Astrocyte (in vitro differentiated cells and primary cell): ENCODE measurements around the gene TMEM266. TPM values are rescaled to one million over a fixed set of nuclear protein-coding genes. Genes with fewer than 3 reads are reported as not detected.

Experiments used
- DNase-seq: peaks from one replicate; pipeline ENCODE4 v3.0.0-alpha.2; 2010; ENCODE audit warnings: low read depth
- FAIRE-seq: peaks from 2 replicates; lab custom pipeline; 2011; peaks lifted over from hg19 to GRCh38; lab: Jason Lieb, UNC
- H2AFZ ChIP-seq: 2 replicates; pipeline ENCODE4 v1.6.0; 2012; ENCODE audit warnings: low read depth, low read length, inconsistent platforms
- H3K27ac ChIP-seq: 2 replicates; pipeline ENCODE4 v1.5.1; 2011; ENCODE audit warnings: low read depth, low read length, inconsistent platforms
- H3K27me3 ChIP-seq: 2 replicates; pipeline ENCODE4 v1.6.0; 2011; ENCODE audit warnings: low read length, inconsistent platforms; ENCODE audit not compliant: insufficient read depth
- H3K36me3 ChIP-seq: 2 replicates; pipeline ENCODE4 v1.5.1; 2011; ENCODE audit warnings: low read length, inconsistent platforms; ENCODE audit not compliant: insufficient read depth
- H3K4me1 ChIP-seq: 2 replicates; pipeline ENCODE4 v1.5.1; 2011; ENCODE audit warnings: low read length, inconsistent platforms; ENCODE audit not compliant: insufficient read depth
- H3K4me2 ChIP-seq: 2 replicates; pipeline ENCODE4 v1.6.0; 2012; ENCODE audit warnings: low read length, inconsistent platforms
- H3K4me3 ChIP-seq: 2 replicates; pipeline ENCODE4 v1.5.1; 2011; ENCODE audit warnings: low read depth, mild to moderate bottlenecking, low read length, inconsistent platforms; ENCODE audit not compliant: insufficient read depth
- H3K79me2 ChIP-seq: 2 replicates; pipeline ENCODE4 v1.6.0; 2012; ENCODE audit warnings: mild to moderate bottlenecking, low read length, inconsistent platforms; ENCODE audit not compliant: insufficient read depth
- H3K9ac ChIP-seq: 2 replicates; pipeline ENCODE4 v1.6.0; 2012; ENCODE audit warnings: mild to moderate bottlenecking, low read length, inconsistent platforms
- H3K9me3 ChIP-seq: 2 replicates; pipeline ENCODE4 v1.5.1; 2012; ENCODE audit warnings: low read depth, mild to moderate bottlenecking, low read length, inconsistent platforms; ENCODE audit not compliant: insufficient read depth
- H4K20me1 ChIP-seq: 2 replicates; pipeline ENCODE4 v1.6.0; 2012; ENCODE audit warnings: low read length, inconsistent platforms; ENCODE audit not compliant: insufficient read depth
- H3K27ac Mint-ChIP-seq: one replicate; pipeline ENCODE4 v1.8.0; 2021; ENCODE audit warnings: mild to moderate bottlenecking, mixed read lengths; ENCODE audit not compliant: unreplicated experiment
- H3K27me3 Mint-ChIP-seq: one replicate; pipeline ENCODE4 v1.8.0; 2021; ENCODE audit warnings: low read depth, mixed read lengths; ENCODE audit not compliant: unreplicated experiment
- H3K36me3 Mint-ChIP-seq: one replicate; pipeline ENCODE4 v1.8.0; 2021; ENCODE audit warnings: low read depth, mixed read lengths; ENCODE audit not compliant: unreplicated experiment
- H3K4me1 Mint-ChIP-seq: one replicate; pipeline ENCODE4 v1.8.0; 2021; ENCODE audit warnings: low read depth, mixed read lengths; ENCODE audit not compliant: unreplicated experiment
- H3K4me3 Mint-ChIP-seq: one replicate; pipeline ENCODE4 v1.8.0; 2021; ENCODE audit warnings: mild to moderate bottlenecking, moderate library complexity, mixed read lengths; ENCODE audit not compliant: unreplicated experiment
- H3K9me3 Mint-ChIP-seq: one replicate; pipeline ENCODE4 v1.8.0; 2021; ENCODE audit warnings: mild to moderate bottlenecking, mixed read lengths; ENCODE audit not compliant: unreplicated experiment
- CTCF ChIP-seq: IDR thresholded peaks from 2 replicates; pipeline ENCODE4 v1.5.1; 2011; ENCODE audit warnings: low read depth, mild to moderate bottlenecking, inconsistent platforms, low read length, moderate library complexity; ENCODE audit not compliant: insufficient read depth
- EZH2 ChIP-seq: IDR thresholded peaks from 2 replicates; pipeline ENCODE4 v1.6.1; 2012; ENCODE audit warnings: mild to moderate bottlenecking, low read length, inconsistent platforms; ENCODE audit not compliant: insufficient read depth
- total RNA-seq: library from RNA; stranded (reverse); gene quantifications from 2 replicates; pipeline ENCODE4 v1.2.1, GENCODE V29; 2021

TMEM266 gene
- total RNA-seq, 1 donor from 2014 or later, result 0.36 TPM

DNA sequence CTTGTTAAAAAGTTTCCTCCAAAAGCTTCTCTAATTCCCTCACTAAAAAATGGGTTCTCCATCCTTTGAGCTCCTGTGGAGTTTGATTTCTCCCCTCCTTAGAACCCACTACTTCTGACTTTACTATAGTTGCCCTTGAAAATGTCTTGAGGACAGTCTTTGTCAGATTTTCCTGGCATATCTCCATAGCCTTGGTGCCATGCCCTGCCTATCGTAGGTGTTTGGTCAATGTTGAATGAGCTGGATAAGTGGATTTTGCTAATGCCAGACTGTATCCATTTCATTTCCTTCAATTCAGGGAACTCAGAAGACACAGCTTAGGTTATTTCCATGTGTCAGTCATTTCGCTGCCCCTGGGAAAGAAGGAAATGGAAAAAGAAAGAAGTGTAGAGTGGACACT lies 40.6 kb downstream of the TMEM266 start:
- Mint-ChIP-seq H3K27ac (no peak overlapping the region), H3K4me3 (no peak overlapping the region), H3K36me3 (peaks cover 4% of the 10 kb centered on the region), H3K27me3 (peaks cover 24% of the 10 kb centered on the region), H3K9me3 (peaks cover 4% of the 10 kb centered on the region), H3K4me1 (peaks cover 3% of the 10 kb centered on the region)
- TF ChIP-seq EZH2 (no peak), CTCF (no peak)
- Histone ChIP-seq H3K4me2 (no peak overlapping the region), H3K9ac (no peak overlapping the region), H3K27me3 (peaks cover 6% of the 10 kb centered on the region), H3K79me2 (no peaks in the 10 kb centered on the region), H3K36me3 (no peaks in the 10 kb centered on the region), H3K4me1 (no peaks in the 10 kb centered on the region), H3K4me3 (no peak overlapping the region), H2AFZ (no peak overlapping the region), H3K27ac (no peak overlapping the region), H4K20me1 (no peaks in the 10 kb centered on the region), H3K9me3 (no peaks in the 10 kb centered on the region)
- FAIRE-seq (no peak), DNase-seq (no peak)

DNA sequence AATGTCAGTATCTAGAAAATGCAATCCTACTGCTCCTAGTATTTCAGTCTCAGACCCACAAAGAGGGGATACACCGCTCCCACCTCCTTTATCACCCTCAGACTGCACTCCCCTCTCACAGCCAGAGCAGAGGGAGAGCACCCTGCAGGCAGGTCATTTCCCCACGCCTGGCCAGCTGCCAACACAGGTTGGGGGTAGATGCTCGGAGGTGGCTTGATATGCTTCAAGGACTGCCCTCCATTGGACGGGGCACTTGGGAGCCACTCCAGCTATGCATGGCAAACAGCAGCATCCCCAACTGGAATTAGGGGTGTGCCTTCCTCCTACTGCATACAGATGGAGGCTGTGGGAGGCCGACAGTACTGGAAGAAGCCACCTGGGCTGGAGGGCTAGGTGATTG lies 41.9 kb downstream of the TMEM266 start:
- Mint-ChIP-seq H3K36me3 (peaks cover 4% of the 10 kb centered on the region), H3K4me1 (peaks cover 3% of the 10 kb centered on the region), H3K9me3 (no peaks in the 10 kb centered on the region), H3K27me3 (peaks cover 16% of the 10 kb centered on the region), H3K27ac (no peak overlapping the region), H3K4me3 (no peak overlapping the region)
- Histone ChIP-seq H3K27ac (no peak overlapping the region), H3K27me3 (peaks cover 6% of the 10 kb centered on the region), H2AFZ (no peak overlapping the region), H3K4me2 (no peak overlapping the region), H3K9me3 (no peaks in the 10 kb centered on the region), H3K4me3 (no peak overlapping the region), H3K4me1 (no peaks in the 10 kb centered on the region), H4K20me1 (no peaks in the 10 kb centered on the region), H3K79me2 (no peaks in the 10 kb centered on the region), H3K36me3 (no peaks in the 10 kb centered on the region), H3K9ac (no peak overlapping the region)
- TF ChIP-seq EZH2, result no peak
- no peak for TF ChIP-seq CTCF
- no peak for DNase-seq
- no peak for FAIRE-seq

DNA sequence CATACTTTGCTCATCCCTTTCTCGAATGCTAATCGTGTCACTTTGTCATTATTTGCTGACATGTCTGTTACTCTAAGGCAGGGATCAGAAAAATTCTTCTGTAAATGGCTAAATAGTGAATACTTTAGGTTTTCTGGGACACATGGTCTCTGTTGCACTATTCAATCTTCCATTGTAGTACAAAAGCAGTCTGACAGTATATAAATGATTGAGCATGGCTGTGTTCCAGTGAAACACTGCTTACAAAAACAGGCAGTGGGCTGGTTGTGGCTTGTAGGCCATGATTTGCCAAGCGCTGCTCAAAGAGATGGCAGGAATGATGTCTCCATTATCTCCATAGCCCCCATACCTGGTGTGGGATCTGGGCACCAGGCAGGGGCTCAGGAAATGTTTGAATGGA lies 45.6 kb downstream of the TMEM266 start:
- H3K27ac ChIP-seq, result no peak overlapping the region
- peaks cover 7% of the 10 kb centered on the region for H3K27me3 ChIP-seq
- Mint-ChIP-seq H3K9me3 (peaks cover 1% of the 10 kb centered on the region), H3K27ac (no peak overlapping the region), H3K4me1 (no peaks in the 10 kb centered on the region), H3K36me3 (peaks cover 4% of the 10 kb centered on the region), H3K4me3 (no peak overlapping the region), H3K27me3 (peaks cover 15% of the 10 kb centered on the region)
- no peak overlapping the region for H3K4me2 ChIP-seq
- no peaks in the 10 kb centered on the region for H3K4me1 ChIP-seq
- H3K9ac ChIP-seq, result no peak overlapping the region
- H3K36me3 ChIP-seq, result no peaks in the 10 kb centered on the region
- DNase-seq (no peak), FAIRE-seq (no peak)
- no peak overlapping the region for H3K4me3 ChIP-seq
- no peak overlapping the region for H2AFZ ChIP-seq
- H3K9me3 ChIP-seq, result no peaks in the 10 kb centered on the region
- no peaks in the 10 kb centered on the region for H3K79me2 ChIP-seq
- H4K20me1 ChIP-seq, result no peaks in the 10 kb centered on the region
- TF ChIP-seq EZH2 (no peak), CTCF (no peak)
